ENCODE results near the gene COQ7. TPM values are rescaled to one million over a fixed set of nuclear protein-coding genes. Genes with fewer than 3 reads are reported as not detected.

Gene COQ7
- total and polyA plus RNA-seq, 2 experiments from 2014 or later = 17.5 to 19.4 TPM

- Histone ChIP-seq H3K4me2 (peak overlapping the region; percentile 71), H3K36me3 (replicated peaks; ENCODE audit: insufficient read depth, low read depth) (no peaks in the 10 kb centered on the region), H2AFZ (no peak overlapping the region), H4K20me1 (ENCODE audit: insufficient read depth, poor library complexity, severe bottlenecking) (peaks cover 9% of the 10 kb centered on the region), H3K27ac (peak overlapping the region; percentile 81), H3K27me3 (no peaks in the 10 kb centered on the region), H3K79me2 (peaks cover 51% of the 10 kb centered on the region), H3K9me3 (ENCODE audit: low read depth) (no peaks in the 10 kb centered on the region), H3K4me1 (ENCODE audit: insufficient read depth) (peaks cover 29% of the 10 kb centered on the region), H3K4me3 (no peak overlapping the region), H3K9me2 (replicated peaks; ENCODE audit: insufficient read depth) (no peaks in the 10 kb centered on the region)
- TF ChIP-seq EZH2 (IDR thresholded peaks at IDR 0.05; ENCODE audit: borderline replicate concordance) (no peak), EZH2phosphoT487 (IDR thresholded peaks at IDR 0.05; ENCODE audit: low read depth, severe bottlenecking, unreplicated experiment) (no peak), CTCF (IDR thresholded peaks at IDR 0.05; ENCODE audit: poor library complexity) (no peak)
- WGBS (ENCODE audit: low lambda C conversion rate, missing lambda C conversion rate) = 48% methylated on average over 5 of the region's 5 CpGs
- DNase-seq (ENCODE audit: low spot score) = no peak
These were observed 52.1 kb downstream of the COQ7 start for GRCh38 chr16:19119564-19119963.

GRCh38 chr16:19123535-19124178 is 56.2 kb downstream of the COQ7 start:
- Histone ChIP-seq H3K27me3 (no peaks in the 10 kb centered on the region), H3K27ac (peak overlapping the region; percentile 2), H3K4me1 (ENCODE audit: insufficient read depth) (peaks cover 6% of the 10 kb centered on the region), H3K9me2 (replicated peaks; ENCODE audit: insufficient read depth) (no peaks in the 10 kb centered on the region), H3K36me3 (replicated peaks; ENCODE audit: insufficient read depth, low read depth) (no peaks in the 10 kb centered on the region), H3K4me2 (no peak overlapping the region), H4K20me1 (ENCODE audit: insufficient read depth, poor library complexity, severe bottlenecking) (peaks cover 3% of the 10 kb centered on the region), H3K9me3 (ENCODE audit: low read depth) (no peaks in the 10 kb centered on the region), H2AFZ (no peak overlapping the region), H3K79me2 (peaks cover 10% of the 10 kb centered on the region), H3K4me3 (no peak overlapping the region)
- TF ChIP-seq EZH2 (IDR thresholded peaks at IDR 0.05; ENCODE audit: borderline replicate concordance) (no peak), CTCF (IDR thresholded peaks at IDR 0.05; ENCODE audit: poor library complexity) (no peak), EZH2phosphoT487 (IDR thresholded peaks at IDR 0.05; ENCODE audit: low read depth, severe bottlenecking, unreplicated experiment) (no peak)
- DNase-seq (ENCODE audit: low spot score) = peak; percentile 35
- WGBS (ENCODE audit: low lambda C conversion rate, missing lambda C conversion rate) = 75% methylated on average over 6 of the region's 6 CpGs

GRCh38 chr16:19126300-19126699 is 58.9 kb downstream of the COQ7 start:
- no peaks in the 10 kb centered on the region for H3K79me2 ChIP-seq
- no peaks in the 10 kb centered on the region for H3K9me3 ChIP-seq (ENCODE audit: low read depth)
- H3K27ac ChIP-seq = no peak overlapping the region
- H3K4me2 ChIP-seq = no peak overlapping the region
- no peaks in the 10 kb centered on the region for H3K36me3 ChIP-seq (replicated peaks; ENCODE audit: insufficient read depth, low read depth)
- TF ChIP-seq EZH2 (IDR thresholded peaks at IDR 0.05; ENCODE audit: borderline replicate concordance) (no peak), CTCF (IDR thresholded peaks at IDR 0.05; ENCODE audit: poor library complexity) (no peak), EZH2phosphoT487 (IDR thresholded peaks at IDR 0.05; ENCODE audit: low read depth, severe bottlenecking, unreplicated experiment) (no peak)
- H2AFZ ChIP-seq = no peak overlapping the region
- DNase-seq (ENCODE audit: low spot score) = no peak
- no peaks in the 10 kb centered on the region for H3K9me2 ChIP-seq (replicated peaks; ENCODE audit: insufficient read depth)
- peaks cover 10% of the 10 kb centered on the region for H3K4me1 ChIP-seq (ENCODE audit: insufficient read depth)
- no peak overlapping the region for H3K4me3 ChIP-seq
- H4K20me1 ChIP-seq (ENCODE audit: insufficient read depth, poor library complexity, severe bottlenecking) = no peaks in the 10 kb centered on the region
- no peaks in the 10 kb centered on the region for H3K27me3 ChIP-seq

Data from hepatocyte (in vitro differentiated cells).